DND-41 (cell line): Measurements from ENCODE around the gene ERVK3-1.

Experiments
- ATAC-seq: fragments of 200-7000 bp; cut with Tn5 transposase; 3 replicates; pipeline ENCODE4 v1.9.1; 2021; ENCODE audit warnings: low read depth; ENCODE audit not compliant: insufficient read depth
- DNase-seq: peaks from one replicate; pipeline ENCODE4 v3.0.0-alpha.2; 2020
- H2AFZ ChIP-seq: 2 replicates; pipeline ENCODE4 v1.6.0; 2012; ENCODE audit warnings: low read depth, low read length
- H3K27ac ChIP-seq: 2 replicates; pipeline ENCODE4 v1.5.1; 2012; ENCODE audit warnings: low read length, inconsistent platforms
- H3K27me3 ChIP-seq: fragments of 200-600 bp; sonication (generic); 2 replicates; pipeline ENCODE4 v1.6.0; 2012; ENCODE audit warnings: low read length, mild to moderate bottlenecking, inconsistent platforms; ENCODE audit not compliant: insufficient read depth, poor library complexity
- H3K36me3 ChIP-seq: 2 replicates; pipeline ENCODE4 v1.5.1; 2012; ENCODE audit warnings: low read length, inconsistent platforms; ENCODE audit not compliant: insufficient read depth
- H3K4me1 ChIP-seq: 2 replicates; pipeline ENCODE4 v1.5.1; 2012; ENCODE audit warnings: mild to moderate bottlenecking, low read length; ENCODE audit not compliant: insufficient read depth
- H3K4me2 ChIP-seq: 2 replicates; pipeline ENCODE4 v1.6.0; 2012; ENCODE audit warnings: mild to moderate bottlenecking, moderate library complexity, low read length, inconsistent platforms; ENCODE audit not compliant: insufficient read depth
- H3K4me3 ChIP-seq, 2 experiments: fragments of 200-600 bp in 1 of 2; shearing (Covaris generic) in 1 of 2; 2 replicates each; pipeline ENCODE4 v1.5.1; 2012 to 2016; ENCODE audit warnings: inconsistent platforms in 2 of 2, low read length in 2 of 2, mild to moderate bottlenecking in 2 of 2, low read depth in 1 of 2, moderate library complexity in 1 of 2
- H3K79me2 ChIP-seq: 2 replicates; pipeline ENCODE4 v1.6.0; 2012; ENCODE audit warnings: low read length, inconsistent platforms; ENCODE audit not compliant: insufficient read depth
- H3K9ac ChIP-seq: 2 replicates; pipeline ENCODE4 v1.6.0; 2012; ENCODE audit warnings: low read depth, mild to moderate bottlenecking, inconsistent platforms, low read length, moderate library complexity
- H3K9me3 ChIP-seq: 2 replicates; pipeline ENCODE4 v1.5.1; 2012; ENCODE audit warnings: low read length, moderate library complexity, mild to moderate bottlenecking, inconsistent platforms; ENCODE audit not compliant: insufficient read depth, severe bottlenecking
- H4K20me1 ChIP-seq: 2 replicates; pipeline ENCODE4 v1.6.0; 2012; ENCODE audit warnings: low read length; ENCODE audit not compliant: insufficient read depth
- EZH2 ChIP-seq: IDR thresholded peaks from 3 replicates; pipeline ENCODE4 v1.6.1; 2012; ENCODE audit warnings: borderline replicate concordance, low read depth, mild to moderate bottlenecking, moderate library complexity, low read length, inconsistent platforms; ENCODE audit not compliant: severe bottlenecking
- TF ChIP-seq, protein P1 (sequence below): IDR thresholded peaks from 2 replicates; pipeline ENCODE4 v1.5.1; 2012; ENCODE audit warnings: borderline replicate concordance, low read length, moderate library complexity, mild to moderate bottlenecking; ENCODE audit not compliant: poor library complexity, severe bottlenecking; ENCODE audit errors: extremely low read depth

Gene ERVK3-1

GRCh38 chr19:58349590-58349989 is 44.4 kb downstream of the ERVK3-1 start:
- ATAC-seq, result no peak
- H3K4me3 ChIP-seq, result no peak overlapping the region

DNA sequence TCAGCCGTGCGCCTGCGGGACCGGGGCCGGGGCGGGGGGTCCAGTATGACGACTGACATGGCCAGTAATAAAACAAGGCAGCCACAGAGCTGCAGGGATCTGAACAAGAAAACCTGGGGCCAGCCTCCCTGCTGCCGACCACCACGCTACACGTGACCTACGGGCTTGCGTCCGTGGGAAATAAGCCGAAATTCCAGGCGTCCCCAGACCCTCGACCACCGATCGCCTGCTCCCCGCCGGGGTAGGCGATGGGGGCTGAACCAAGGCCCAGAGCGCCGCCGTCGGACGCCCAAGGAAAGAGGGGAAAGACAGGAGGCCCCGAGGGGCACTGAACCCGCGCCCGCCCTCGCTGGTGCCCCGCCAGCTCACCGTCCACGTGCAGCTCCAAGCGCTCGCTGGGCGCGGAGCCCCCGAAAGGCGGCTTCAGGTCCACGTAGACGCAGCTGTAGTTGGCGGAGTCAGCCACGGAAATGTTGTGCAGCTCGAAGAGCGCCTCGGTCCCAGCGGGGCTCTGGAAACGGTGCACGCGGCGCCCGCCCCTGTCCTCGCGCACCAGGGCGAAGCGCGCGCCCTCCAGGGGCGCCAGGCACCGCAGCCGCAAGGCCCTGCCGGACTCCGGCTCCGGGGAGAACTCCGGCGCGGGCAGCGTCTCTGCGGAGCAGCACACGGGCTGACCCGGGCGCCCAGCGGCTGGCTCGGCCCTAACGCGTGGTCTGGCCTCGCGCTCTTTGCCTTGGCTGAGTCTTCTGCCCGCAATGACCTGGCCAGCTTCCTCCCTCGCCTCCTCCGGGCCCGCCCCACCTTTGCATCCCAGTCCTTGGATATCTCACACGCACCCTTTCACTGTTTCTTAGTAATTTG is 45.1 kb downstream of the ERVK3-1 start:
- no peak overlapping the region for H2AFZ ChIP-seq
- H3K79me2 ChIP-seq, result peaks cover 35% of the 10 kb centered on the region
- H3K9ac ChIP-seq, result no peak overlapping the region
- no peak overlapping the region for H3K4me2 ChIP-seq
- ATAC-seq (no peak), DNase-seq (no peak)
- no peak overlapping the region for H3K27ac ChIP-seq
- H3K9me3 ChIP-seq, result no peaks in the 10 kb centered on the region
- H4K20me1 ChIP-seq, result peaks cover 12% of the 10 kb centered on the region
- peaks cover 40% of the 10 kb centered on the region for H3K4me1 ChIP-seq
- H3K4me3 ChIP-seq, result no peak overlapping the region
- TF ChIP-seq, protein P1, sequence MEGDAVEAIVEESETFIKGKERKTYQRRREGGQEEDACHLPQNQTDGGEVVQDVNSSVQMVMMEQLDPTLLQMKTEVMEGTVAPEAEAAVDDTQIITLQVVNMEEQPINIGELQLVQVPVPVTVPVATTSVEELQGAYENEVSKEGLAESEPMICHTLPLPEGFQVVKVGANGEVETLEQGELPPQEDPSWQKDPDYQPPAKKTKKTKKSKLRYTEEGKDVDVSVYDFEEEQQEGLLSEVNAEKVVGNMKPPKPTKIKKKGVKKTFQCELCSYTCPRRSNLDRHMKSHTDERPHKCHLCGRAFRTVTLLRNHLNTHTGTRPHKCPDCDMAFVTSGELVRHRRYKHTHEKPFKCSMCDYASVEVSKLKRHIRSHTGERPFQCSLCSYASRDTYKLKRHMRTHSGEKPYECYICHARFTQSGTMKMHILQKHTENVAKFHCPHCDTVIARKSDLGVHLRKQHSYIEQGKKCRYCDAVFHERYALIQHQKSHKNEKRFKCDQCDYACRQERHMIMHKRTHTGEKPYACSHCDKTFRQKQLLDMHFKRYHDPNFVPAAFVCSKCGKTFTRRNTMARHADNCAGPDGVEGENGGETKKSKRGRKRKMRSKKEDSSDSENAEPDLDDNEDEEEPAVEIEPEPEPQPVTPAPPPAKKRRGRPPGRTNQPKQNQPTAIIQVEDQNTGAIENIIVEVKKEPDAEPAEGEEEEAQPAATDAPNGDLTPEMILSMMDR, result no peak
- TF ChIP-seq EZH2, result no peak
- peaks cover 26% of the 10 kb centered on the region for H3K36me3 ChIP-seq
- no peaks in the 10 kb centered on the region for H3K27me3 ChIP-seq

More at GRCh38 chr19:58349590-58349989, 44.4 kb downstream of the ERVK3-1 start:
- Histone ChIP-seq H2AFZ (no peak overlapping the region), H3K9me3 (no peaks in the 10 kb centered on the region), H3K27ac (no peak overlapping the region), H3K9ac (no peak overlapping the region), H3K79me2 (peaks cover 35% of the 10 kb centered on the region), H3K4me2 (peak overlapping the region; percentile 99), H4K20me1 (peaks cover 12% of the 10 kb centered on the region), H3K27me3 (no peaks in the 10 kb centered on the region), H3K36me3 (peaks cover 26% of the 10 kb centered on the region), H3K4me1 (peaks cover 40% of the 10 kb centered on the region)
- DNase-seq, result no peak
- TF ChIP-seq, protein P1, result no peak
- no peak for TF ChIP-seq EZH2

- no peak overlapping the region for H3K27ac ChIP-seq
- H3K4me2 ChIP-seq, result no peak overlapping the region
- no peak for TF ChIP-seq EZH2
- TF ChIP-seq, protein P1, result peak; percentile 2
- no peaks in the 10 kb centered on the region for H3K27me3 ChIP-seq
- H3K4me1 ChIP-seq, result peaks cover 36% of the 10 kb centered on the region
- no peaks in the 10 kb centered on the region for H3K9me3 ChIP-seq
- H3K4me3 ChIP-seq, result no peak overlapping the region
- H3K79me2 ChIP-seq, result peaks cover 31% of the 10 kb centered on the region
- no peak for ATAC-seq
- H3K36me3 ChIP-seq, result peaks cover 23% of the 10 kb centered on the region
- no peak overlapping the region for H3K9ac ChIP-seq
- H4K20me1 ChIP-seq, result peaks cover 10% of the 10 kb centered on the region
- DNase-seq, result no peak
- no peak overlapping the region for H2AFZ ChIP-seq
These were observed 45.8 kb downstream of the ERVK3-1 start for GRCh38 chr19:58350871-58351557.
